Measurements from ENCODE around the gene CFAP43.

The CFAP43 gene

GRCh38 chr10:104130041-104130440, 102.1 kb downstream of the CFAP43 start:
- no peak for DNase-seq

- DNase-seq, result no peak
Observed at GRCh38 chr10:104128214-104128613, 104.0 kb downstream of the CFAP43 start.

- no peak for DNase-seq
Observed at GRCh38 chr10:104127411-104127810, 104.8 kb downstream of the CFAP43 start.

DNA sequence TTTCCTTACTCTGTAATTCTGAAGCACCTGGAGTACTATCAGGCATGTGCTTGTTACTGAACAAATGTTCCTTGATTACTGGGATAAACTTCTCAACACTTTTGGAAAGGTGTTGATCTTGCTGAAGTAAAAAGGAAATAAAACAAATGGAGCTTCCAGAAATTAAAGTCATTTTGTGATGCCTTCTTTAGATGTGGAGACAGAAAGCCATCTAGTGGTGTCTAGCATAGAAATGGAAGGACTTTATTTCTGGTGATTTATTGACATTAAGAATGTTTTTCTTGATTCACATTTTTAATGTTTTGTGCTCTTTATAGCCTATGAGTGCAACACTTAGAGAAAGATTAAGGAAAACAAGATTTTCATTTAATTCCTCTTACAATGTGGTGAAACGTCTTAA, 108.8 kb downstream of the CFAP43 start:
- no peak for DNase-seq

GRCh38 chr10:104122225-104123107, 109.7 kb downstream of the CFAP43 start:
- DNase-seq, result peak; percentile 36

DNA sequence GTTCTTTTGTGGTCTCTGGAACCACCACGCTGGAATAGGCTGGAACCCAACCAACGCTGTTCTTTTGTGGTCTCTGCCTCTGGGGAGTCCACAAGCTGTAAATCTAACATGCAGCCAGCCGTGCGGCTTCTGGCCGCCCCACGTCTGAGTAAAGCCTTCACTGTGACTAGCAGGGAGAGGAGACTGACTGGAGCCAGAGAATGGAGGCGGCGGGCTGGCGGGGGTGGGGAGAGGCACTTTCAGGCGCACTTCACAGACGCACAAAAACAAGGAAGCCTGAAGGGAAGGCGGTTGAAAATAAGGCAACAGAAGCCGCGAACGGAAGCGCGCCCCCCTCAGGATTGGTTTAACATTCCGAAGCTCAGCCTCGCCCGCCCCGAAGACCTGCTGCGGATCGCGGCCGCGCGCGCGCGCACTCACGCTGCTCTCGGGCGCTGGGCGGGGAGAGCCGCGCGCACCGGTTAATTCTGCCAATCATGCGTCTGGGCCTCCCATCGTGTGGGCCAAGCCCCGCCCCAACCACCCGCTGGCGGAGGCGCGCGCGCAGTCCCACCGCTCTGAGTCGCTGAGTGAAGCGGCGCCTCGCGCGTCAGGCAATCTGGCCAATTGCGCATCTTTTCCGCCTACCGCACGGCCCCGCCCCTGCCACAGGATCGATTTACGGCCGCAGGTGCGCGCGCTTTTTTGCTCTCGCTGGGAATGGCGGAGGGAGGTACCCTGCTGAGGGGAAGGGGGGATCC, 110.5 kb downstream of the CFAP43 start, which contains the start of gene SFR1:
Gene SFR1, plus strand, starts transcription at position 687 of the 740 bp plus-strand sequence. Its CDS starts 13 bp downstream, at position 700.
- peak; percentile 99 for DNase-seq

GRCh38 chr10:104120903-104121484, 111.2 kb downstream of the CFAP43 start:
- peak; percentile 97 for DNase-seq

- no peak for DNase-seq
Observed at GRCh38 chr10:104120512-104120902, 111.7 kb downstream of the CFAP43 start.

GRCh38 chr10:104119996-104120395, 112.2 kb downstream of the CFAP43 start:
- DNase-seq, result no peak

DNA sequence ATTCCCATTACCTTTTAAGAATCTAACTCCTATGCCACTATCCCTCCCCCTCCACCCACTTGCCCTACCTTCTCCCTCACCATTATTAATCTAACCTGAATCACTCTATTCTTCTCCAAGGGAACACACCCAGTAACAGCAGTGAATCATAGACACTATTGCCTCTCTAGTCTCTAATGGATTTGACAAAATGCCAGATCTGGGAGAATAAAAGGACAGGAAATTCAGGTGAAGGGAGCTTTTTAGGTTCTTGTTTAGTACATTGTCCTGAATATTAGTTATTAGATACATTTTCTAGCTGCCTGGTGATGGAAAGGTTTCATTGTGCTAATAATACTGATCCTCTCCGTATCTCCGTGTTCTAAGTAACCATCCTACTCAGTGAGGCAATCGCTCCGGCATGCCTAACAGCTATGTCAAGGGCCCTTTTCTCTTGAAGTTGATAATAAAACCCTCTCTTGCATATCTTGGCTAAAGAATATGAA, 114.3 kb downstream of the CFAP43 start:
- no peak for DNase-seq

- peak; percentile 11 for DNase-seq
Observed at GRCh38 chr10:104113376-104113956, 118.7 kb downstream of the CFAP43 start.

GRCh38 chr10:104109908-104110662, 122.1 kb downstream of the CFAP43 start:
- DNase-seq, result peak; percentile 76

DNA sequence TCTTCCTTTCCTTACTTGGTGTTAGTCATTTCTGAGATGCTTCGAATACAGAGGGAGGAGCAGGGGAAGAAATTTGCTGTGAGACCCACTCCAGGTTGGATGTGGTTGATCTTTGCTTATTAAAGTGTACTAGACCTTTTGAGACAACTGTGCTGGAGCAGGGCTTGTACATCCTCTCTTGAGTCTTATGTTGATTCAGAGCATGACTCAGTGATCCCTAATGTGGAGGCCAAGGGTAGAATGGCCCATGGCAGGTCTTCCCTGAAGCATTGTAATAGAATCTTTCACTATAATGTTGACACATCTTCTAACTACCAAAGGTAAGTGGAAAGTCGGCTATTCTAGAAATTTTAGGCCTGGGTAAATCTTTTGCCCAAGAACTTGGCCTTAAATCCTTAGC, 127.2 kb downstream of the CFAP43 start:
- no peak for DNase-seq

DNA sequence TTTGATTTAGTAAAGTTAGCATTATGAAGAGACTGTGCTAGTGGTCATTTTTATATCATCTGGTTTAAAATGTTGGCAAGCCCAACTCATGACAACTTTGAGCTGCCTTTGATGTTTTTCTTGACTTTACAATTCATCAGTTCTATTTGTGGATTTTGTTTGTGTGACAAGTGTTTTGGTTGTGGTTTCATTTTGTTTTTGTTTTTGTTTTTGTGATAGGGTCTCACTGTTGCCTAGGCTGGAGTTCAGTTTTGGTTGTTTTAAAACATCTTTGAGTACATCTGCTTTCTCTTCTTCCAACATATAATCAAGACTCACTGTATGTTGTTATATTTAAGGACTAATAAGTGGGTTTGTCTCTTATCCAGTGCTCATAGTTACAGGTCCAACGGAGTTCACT, 127.7 kb downstream of the CFAP43 start:
- no peak for DNase-seq

- DNase-seq, result no peak
Observed at GRCh38 chr10:104103956-104104355, 128.2 kb downstream of the CFAP43 start.

DNA sequence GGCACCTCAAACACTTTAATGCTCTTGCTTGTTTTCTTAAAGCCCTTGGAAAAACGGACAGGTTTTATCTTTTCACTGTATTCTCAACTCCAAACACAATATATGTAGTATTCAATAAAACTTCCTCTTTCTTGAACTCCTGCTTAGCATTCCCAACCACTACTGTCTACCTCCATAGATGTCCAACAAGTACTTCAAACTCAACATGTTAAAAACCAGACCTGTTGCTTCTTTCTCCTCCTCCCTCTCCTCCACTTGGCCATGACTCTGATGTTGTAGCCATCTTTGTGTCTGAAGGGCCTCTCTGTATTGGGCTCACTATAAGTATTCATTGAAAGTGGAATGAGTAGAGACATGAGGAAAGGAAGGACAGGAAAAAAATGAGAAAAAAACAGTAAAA, 130.3 kb downstream of the CFAP43 start:
- DNase-seq, result no peak

GRCh38 chr10:104100795-104101194, 131.4 kb downstream of the CFAP43 start:
- DNase-seq, result no peak

- DNase-seq, result no peak
Observed at GRCh38 chr10:104099941-104100340, 132.2 kb downstream of the CFAP43 start.

DNA sequence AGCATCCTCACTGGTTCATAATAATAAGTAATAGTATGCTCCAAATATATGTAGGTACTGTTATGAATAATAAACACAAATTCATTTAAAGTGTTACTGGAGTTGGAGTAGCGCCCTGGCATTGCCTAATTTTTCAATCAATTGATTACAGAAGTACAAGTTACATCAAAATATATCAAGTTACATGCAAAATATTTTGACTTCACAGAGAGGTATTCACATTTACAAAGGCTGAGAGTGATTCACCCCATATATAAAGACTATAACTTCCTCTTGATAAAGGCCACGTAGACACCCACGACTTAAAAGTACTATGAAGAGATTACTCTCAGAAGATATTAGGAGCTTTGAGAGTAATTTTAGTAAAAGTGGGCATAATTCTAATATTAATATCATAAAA, 132.9 kb downstream of the CFAP43 start:
- DNase-seq, result peak; percentile 12

- no peak for DNase-seq
Observed at GRCh38 chr10:104098358-104098925, 133.7 kb downstream of the CFAP43 start.

DNA sequence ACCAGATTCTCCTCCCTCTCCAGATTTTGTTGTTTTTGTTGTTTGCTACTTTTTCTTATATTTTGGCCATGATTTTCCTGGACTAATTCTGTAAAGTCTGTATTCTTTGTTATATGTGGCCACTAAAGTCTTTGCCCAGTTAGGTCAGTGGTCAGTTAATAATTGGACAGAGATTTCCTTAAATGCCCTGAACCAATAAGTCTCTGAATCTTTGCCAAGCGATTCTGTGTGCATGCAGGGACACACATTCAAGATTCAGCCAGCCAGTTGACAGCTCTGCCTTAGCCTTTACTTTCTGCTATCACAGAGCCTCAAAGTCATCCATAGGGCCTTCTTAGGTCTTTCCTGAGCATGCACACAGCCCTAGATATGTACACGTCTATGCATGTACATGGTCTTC, 135.5 kb downstream of the CFAP43 start:
- no peak for DNase-seq

DNA sequence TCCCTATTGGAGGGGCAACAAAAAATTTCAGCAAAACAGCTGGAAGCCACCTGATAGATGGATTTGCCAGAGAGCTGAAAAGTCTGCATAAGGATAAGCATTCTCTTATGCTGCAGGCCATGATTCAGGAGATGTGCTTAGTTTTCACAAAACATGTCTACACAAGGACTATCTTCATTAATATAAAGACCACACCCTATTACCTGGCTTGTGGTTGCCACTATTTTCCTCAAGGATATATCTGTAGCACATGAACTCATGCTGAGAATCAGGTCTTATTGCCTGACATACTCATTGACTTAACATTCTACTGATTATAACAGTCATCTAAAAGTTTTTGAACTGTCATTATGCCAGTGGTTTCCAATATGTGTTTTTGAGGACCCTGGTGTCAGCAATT, 139.4 kb downstream of the CFAP43 start:
- DNase-seq, result no peak

Data from suppressor macrophage treated with lipopolysaccharide for 4 hours (primary cell).